Measurements from ENCODE around the gene C19orf81.

The C19orf81 gene

GRCh38 chr19:50658441-50659317 lies 9.4 kb downstream of the C19orf81 start:
- peaks cover 11% of the 10 kb centered on the region for H3K4me1 Mint-ChIP-seq (ENCODE audit: low read depth)
- peak overlapping the region; percentile 71 for H3K27ac Mint-ChIP-seq
- peaks cover 34% of the 10 kb centered on the region for H3K9me3 Mint-ChIP-seq
- peaks cover 79% of the 10 kb centered on the region for H3K27me3 Mint-ChIP-seq
- H3K36me3 Mint-ChIP-seq (ENCODE audit: low read depth) = peaks cover 6% of the 10 kb centered on the region
- intact Hi-C loops (cut with micrococcal nuclease) = no loop called here
- H3K4me3 Mint-ChIP-seq = peak overlapping the region; percentile 64

GRCh38 chr19:50659318-50660087 lies 10.3 kb downstream of the C19orf81 start:
- H3K9me3 Mint-ChIP-seq = peaks cover 34% of the 10 kb centered on the region
- H3K36me3 Mint-ChIP-seq (ENCODE audit: low read depth) = peaks cover 6% of the 10 kb centered on the region
- H3K4me3 Mint-ChIP-seq = no peak overlapping the region
- intact Hi-C loops (cut with micrococcal nuclease) = no loop called here
- H3K4me1 Mint-ChIP-seq (ENCODE audit: low read depth) = peaks cover 11% of the 10 kb centered on the region
- H3K27me3 Mint-ChIP-seq = peaks cover 79% of the 10 kb centered on the region
- no peak overlapping the region for H3K27ac Mint-ChIP-seq

GRCh38 chr19:50660088-50660366 lies 10.8 kb downstream of the C19orf81 start:
- peaks cover 81% of the 10 kb centered on the region for H3K27me3 Mint-ChIP-seq
- peaks cover 29% of the 10 kb centered on the region for H3K9me3 Mint-ChIP-seq
- peaks cover 11% of the 10 kb centered on the region for H3K4me1 Mint-ChIP-seq (ENCODE audit: low read depth)
- H3K27ac Mint-ChIP-seq = no peak overlapping the region
- H3K36me3 Mint-ChIP-seq (ENCODE audit: low read depth) = peaks cover 6% of the 10 kb centered on the region
- intact Hi-C loops (cut with micrococcal nuclease) = no loop called here
- H3K4me3 Mint-ChIP-seq = no peak overlapping the region

GRCh38 chr19:50661023-50661422 lies 11.8 kb downstream of the C19orf81 start:
- Mint-ChIP-seq H3K4me3 (no peak overlapping the region), H3K9me3 (peaks cover 19% of the 10 kb centered on the region)

GRCh38 chr19:50661766-50662650 lies 12.8 kb downstream of the C19orf81 start:
- H3K4me3 Mint-ChIP-seq = no peak overlapping the region
- intact Hi-C loops (cut with micrococcal nuclease) = no loop called here
- H3K9me3 Mint-ChIP-seq = peaks cover 12% of the 10 kb centered on the region
- peaks cover 6% of the 10 kb centered on the region for H3K36me3 Mint-ChIP-seq (ENCODE audit: low read depth)
- H3K27ac Mint-ChIP-seq = no peak overlapping the region
- peaks cover 11% of the 10 kb centered on the region for H3K4me1 Mint-ChIP-seq (ENCODE audit: low read depth)
- peaks cover 80% of the 10 kb centered on the region for H3K27me3 Mint-ChIP-seq

More at GRCh38 chr19:50661023-50661422, 11.8 kb downstream of the C19orf81 start:
- Mint-ChIP-seq H3K36me3 (ENCODE audit: low read depth) (peaks cover 6% of the 10 kb centered on the region), H3K27me3 (peaks cover 78% of the 10 kb centered on the region), H3K27ac (no peak overlapping the region), H3K4me1 (ENCODE audit: low read depth) (peaks cover 11% of the 10 kb centered on the region)
- intact Hi-C loops (cut with micrococcal nuclease) = no loop called here

GRCh38 chr19:50662651-50663481 lies 13.6 kb downstream of the C19orf81 start:
- H3K4me1 Mint-ChIP-seq (ENCODE audit: low read depth) = peaks cover 8% of the 10 kb centered on the region
- H3K27me3 Mint-ChIP-seq = peaks cover 75% of the 10 kb centered on the region
- H3K36me3 Mint-ChIP-seq (ENCODE audit: low read depth) = peaks cover 6% of the 10 kb centered on the region
- intact Hi-C loops (cut with micrococcal nuclease) = no loop called here
- peaks cover 7% of the 10 kb centered on the region for H3K9me3 Mint-ChIP-seq
- H3K4me3 Mint-ChIP-seq = no peak overlapping the region
- H3K27ac Mint-ChIP-seq = no peak overlapping the region

- Mint-ChIP-seq H3K4me3 (no peak overlapping the region), H3K27ac (no peak overlapping the region), H3K9me3 (peaks cover 1% of the 10 kb centered on the region)
Measured at GRCh38 chr19:50663482-50663790, 14.2 kb downstream of the C19orf81 start.

GRCh38 chr19:50664204-50664603 lies 15.0 kb downstream of the C19orf81 start:
- Mint-ChIP-seq H3K36me3 (ENCODE audit: low read depth) (no peaks in the 10 kb centered on the region), H3K9me3 (no peaks in the 10 kb centered on the region), H3K27ac (no peak overlapping the region), H3K27me3 (peaks cover 69% of the 10 kb centered on the region), H3K4me1 (ENCODE audit: low read depth) (no peaks in the 10 kb centered on the region), H3K4me3 (no peak overlapping the region)
- intact Hi-C loops (cut with micrococcal nuclease) = no loop called here

More at GRCh38 chr19:50663482-50663790, 14.2 kb downstream of the C19orf81 start:
- Mint-ChIP-seq H3K27me3 (peaks cover 71% of the 10 kb centered on the region), H3K4me1 (ENCODE audit: low read depth) (peaks cover 3% of the 10 kb centered on the region), H3K36me3 (ENCODE audit: low read depth) (peaks cover 2% of the 10 kb centered on the region)
- intact Hi-C loops (cut with micrococcal nuclease) = no loop called here

- Mint-ChIP-seq H3K27me3 (peaks cover 77% of the 10 kb centered on the region), H3K36me3 (ENCODE audit: low read depth) (no peaks in the 10 kb centered on the region), H3K4me1 (ENCODE audit: low read depth) (no peaks in the 10 kb centered on the region), H3K9me3 (no peaks in the 10 kb centered on the region), H3K27ac (no peak overlapping the region), H3K4me3 (no peak overlapping the region)
- intact Hi-C loops (cut with micrococcal nuclease) = no loop called here
Measured at GRCh38 chr19:50666346-50667176, 17.3 kb downstream of the C19orf81 start.

- Mint-ChIP-seq H3K36me3 (ENCODE audit: low read depth) (no peaks in the 10 kb centered on the region), H3K27ac (no peak overlapping the region), H3K4me1 (ENCODE audit: low read depth) (no peaks in the 10 kb centered on the region), H3K4me3 (no peak overlapping the region), H3K27me3 (peaks cover 77% of the 10 kb centered on the region), H3K9me3 (no peaks in the 10 kb centered on the region)
- intact Hi-C loops (cut with micrococcal nuclease) = no loop called here
Measured at GRCh38 chr19:50667177-50667758, 18.0 kb downstream of the C19orf81 start.

- no peaks in the 10 kb centered on the region for H3K36me3 Mint-ChIP-seq (ENCODE audit: low read depth)
Measured at GRCh38 chr19:50667759-50668231, 18.6 kb downstream of the C19orf81 start.

GRCh38 chr19:50668416-50668815 lies 19.2 kb downstream of the C19orf81 start:
- Mint-ChIP-seq H3K27me3 (peaks cover 77% of the 10 kb centered on the region), H3K4me3 (no peak overlapping the region)
- intact Hi-C loops (cut with micrococcal nuclease) = no loop called here

More at GRCh38 chr19:50667759-50668231, 18.6 kb downstream of the C19orf81 start:
- intact Hi-C loops (cut with micrococcal nuclease) = no loop called here
- H3K27ac Mint-ChIP-seq = no peak overlapping the region
- no peaks in the 10 kb centered on the region for H3K4me1 Mint-ChIP-seq (ENCODE audit: low read depth)
- H3K27me3 Mint-ChIP-seq = peaks cover 76% of the 10 kb centered on the region
- no peaks in the 10 kb centered on the region for H3K9me3 Mint-ChIP-seq
- no peak overlapping the region for H3K4me3 Mint-ChIP-seq

More at GRCh38 chr19:50668416-50668815, 19.2 kb downstream of the C19orf81 start:
- Mint-ChIP-seq H3K36me3 (ENCODE audit: low read depth) (no peaks in the 10 kb centered on the region), H3K27ac (no peak overlapping the region), H3K4me1 (ENCODE audit: low read depth) (no peaks in the 10 kb centered on the region), H3K9me3 (no peaks in the 10 kb centered on the region)

Measured in dendritic cell treated with granulocyte-macrophage colony-stimulating factor and Interleukin-4, amounts not matched to agents 40 ng/mL and 50 ng/mL, for 4 days (primary cell).